ENCODE results near the gene HUS1.

DNA sequence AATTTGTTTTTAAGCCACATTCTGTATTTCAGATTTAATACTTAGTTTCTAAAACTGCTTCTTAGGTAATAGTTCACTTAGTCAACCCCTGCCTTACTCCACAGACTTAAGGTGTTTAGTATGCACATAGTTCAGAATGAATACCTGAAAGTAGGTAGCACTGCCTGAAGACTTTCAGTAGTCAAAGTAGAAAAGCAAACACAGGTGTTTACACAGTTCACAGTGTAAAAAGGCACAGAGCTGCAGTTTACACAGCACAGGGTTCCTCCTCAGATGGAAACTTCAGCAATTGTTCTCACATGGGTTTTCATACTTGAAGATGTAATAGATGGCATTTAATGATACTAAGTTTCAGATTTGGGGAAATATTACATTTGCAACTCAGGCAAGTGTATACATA, 28.0 kb downstream of the HUS1 start:
- TF ChIP-seq EZH2phosphoT487 (IDR thresholded peaks at IDR 0.05; ENCODE audit: borderline replicate concordance, low read length): no peak
- TF ChIP-seq, protein P1, sequence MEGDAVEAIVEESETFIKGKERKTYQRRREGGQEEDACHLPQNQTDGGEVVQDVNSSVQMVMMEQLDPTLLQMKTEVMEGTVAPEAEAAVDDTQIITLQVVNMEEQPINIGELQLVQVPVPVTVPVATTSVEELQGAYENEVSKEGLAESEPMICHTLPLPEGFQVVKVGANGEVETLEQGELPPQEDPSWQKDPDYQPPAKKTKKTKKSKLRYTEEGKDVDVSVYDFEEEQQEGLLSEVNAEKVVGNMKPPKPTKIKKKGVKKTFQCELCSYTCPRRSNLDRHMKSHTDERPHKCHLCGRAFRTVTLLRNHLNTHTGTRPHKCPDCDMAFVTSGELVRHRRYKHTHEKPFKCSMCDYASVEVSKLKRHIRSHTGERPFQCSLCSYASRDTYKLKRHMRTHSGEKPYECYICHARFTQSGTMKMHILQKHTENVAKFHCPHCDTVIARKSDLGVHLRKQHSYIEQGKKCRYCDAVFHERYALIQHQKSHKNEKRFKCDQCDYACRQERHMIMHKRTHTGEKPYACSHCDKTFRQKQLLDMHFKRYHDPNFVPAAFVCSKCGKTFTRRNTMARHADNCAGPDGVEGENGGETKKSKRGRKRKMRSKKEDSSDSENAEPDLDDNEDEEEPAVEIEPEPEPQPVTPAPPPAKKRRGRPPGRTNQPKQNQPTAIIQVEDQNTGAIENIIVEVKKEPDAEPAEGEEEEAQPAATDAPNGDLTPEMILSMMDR (IDR thresholded peaks at IDR 0.05; ENCODE audit: low read depth, low read length, poor library complexity, severe bottlenecking): no peak
